Measurements from ENCODE around the gene ZSCAN25.

The ZSCAN25 gene

DNA sequence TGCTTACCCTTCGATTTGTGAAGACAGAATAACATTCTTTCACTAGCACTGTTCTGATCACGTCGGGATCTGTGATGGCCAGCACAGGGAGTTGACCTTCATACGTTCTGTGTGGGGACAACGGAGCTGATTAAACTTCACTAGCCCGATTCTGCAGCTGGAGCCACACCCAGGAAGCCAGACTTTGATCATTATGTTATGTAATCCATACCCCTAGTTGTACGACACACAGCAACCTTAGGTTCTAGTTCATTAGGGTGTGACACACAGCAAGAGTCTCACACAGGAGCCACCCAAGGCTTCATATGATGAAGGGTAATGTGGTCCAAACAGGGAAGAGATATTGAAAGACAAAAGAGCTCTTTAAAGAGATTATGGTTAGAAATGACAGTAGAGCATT is 55.8 kb downstream of the ZSCAN25 start:
- Histone ChIP-seq H3K9me3 (ENCODE audit: control insufficient read depth, insufficient read depth, low read length) (no peaks in the 10 kb centered on the region), H3K4me1 (ENCODE audit: control insufficient read depth, insufficient read depth, low read length) (no peaks in the 10 kb centered on the region), H3K36me3 (ENCODE audit: control insufficient read depth, insufficient read depth, low read length) (no peaks in the 10 kb centered on the region), H3K27me3 (ENCODE audit: control insufficient read depth, insufficient read depth, low read length) (no peaks in the 10 kb centered on the region), H3K9ac (ENCODE audit: low read depth, low read length) (no peak overlapping the region), H3K27ac (ENCODE audit: low read depth, low read length) (no peak overlapping the region), H3K4me3 (ENCODE audit: low read depth, low read length) (no peak overlapping the region)

DNA sequence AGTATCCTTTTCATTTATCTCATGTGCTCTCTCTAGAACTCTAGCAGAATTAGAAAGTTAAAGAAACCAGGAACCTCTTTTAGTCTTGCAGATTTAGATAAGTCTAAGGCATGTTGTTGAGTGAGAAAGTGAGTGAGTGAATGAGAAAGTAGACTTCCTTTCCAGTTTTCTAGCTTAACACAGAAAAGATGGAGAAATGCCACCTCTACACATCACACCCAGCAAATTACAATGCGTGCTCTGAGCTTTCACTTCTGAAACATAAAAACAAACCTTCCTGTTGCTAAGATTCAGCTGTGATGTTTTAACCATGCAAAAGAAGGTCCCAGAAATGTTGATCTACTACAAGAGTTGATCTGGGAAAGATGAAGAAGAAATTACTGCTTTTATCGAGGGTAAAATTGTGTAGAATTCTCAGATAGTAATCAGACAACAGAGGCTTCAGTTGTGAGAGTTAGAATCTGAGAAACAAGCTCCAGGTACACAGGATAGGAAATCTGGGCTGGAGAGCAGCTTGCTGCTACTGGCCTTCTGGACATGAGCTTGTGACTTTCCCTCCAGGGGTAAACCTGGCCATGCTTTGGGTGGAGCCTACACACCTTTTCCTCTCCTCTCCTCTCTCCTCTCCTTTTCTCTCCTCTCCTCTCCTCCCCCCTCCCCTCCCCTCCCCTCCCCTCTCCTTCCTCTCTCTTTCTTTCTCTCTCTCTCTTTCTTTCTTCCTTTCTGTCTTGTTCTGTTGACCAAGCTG is 58.4 kb downstream of the ZSCAN25 start:
- Histone ChIP-seq H3K9me3 (ENCODE audit: control insufficient read depth, insufficient read depth, low read length) (no peaks in the 10 kb centered on the region), H3K27ac (ENCODE audit: low read depth, low read length) (no peak overlapping the region), H3K4me3 (ENCODE audit: low read depth, low read length) (no peak overlapping the region), H3K36me3 (ENCODE audit: control insufficient read depth, insufficient read depth, low read length) (no peaks in the 10 kb centered on the region), H3K4me1 (ENCODE audit: control insufficient read depth, insufficient read depth, low read length) (no peaks in the 10 kb centered on the region), H3K9ac (ENCODE audit: low read depth, low read length) (no peak overlapping the region), H3K27me3 (ENCODE audit: control insufficient read depth, insufficient read depth, low read length) (no peaks in the 10 kb centered on the region)

DNA sequence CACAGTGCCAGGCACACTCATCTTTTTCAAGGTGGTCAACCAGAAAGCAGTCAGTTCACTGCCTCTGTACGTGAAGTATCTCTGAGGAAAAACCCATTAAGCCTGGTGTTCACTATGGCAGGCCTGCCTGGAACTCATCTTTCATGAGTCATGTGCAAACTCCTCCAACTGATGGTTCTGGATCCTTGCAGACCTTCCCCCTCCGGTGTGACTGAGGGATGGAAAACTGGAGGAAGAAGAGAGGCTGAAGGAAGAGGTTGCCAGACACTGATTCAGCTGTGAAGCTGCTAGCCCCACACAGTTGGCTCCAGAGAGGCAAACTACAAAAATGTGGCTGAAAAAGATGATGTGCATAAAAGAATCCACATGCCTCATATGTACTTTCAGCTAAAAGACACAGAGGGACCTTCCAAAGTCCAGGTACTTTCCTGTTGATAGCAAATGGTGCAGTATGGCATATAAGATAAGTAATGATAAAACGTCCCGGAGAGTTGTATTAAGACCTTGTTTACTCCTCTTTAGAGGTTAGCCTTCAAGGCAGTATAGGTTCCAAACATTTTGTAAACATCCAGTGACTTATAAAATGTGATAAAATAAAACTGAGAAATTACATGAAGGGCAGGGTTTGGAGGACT is 60.4 kb downstream of the ZSCAN25 start:
- Histone ChIP-seq H3K27me3 (ENCODE audit: control insufficient read depth, insufficient read depth, low read length) (no peaks in the 10 kb centered on the region), H3K4me1 (ENCODE audit: control insufficient read depth, insufficient read depth, low read length) (no peaks in the 10 kb centered on the region)

DNA sequence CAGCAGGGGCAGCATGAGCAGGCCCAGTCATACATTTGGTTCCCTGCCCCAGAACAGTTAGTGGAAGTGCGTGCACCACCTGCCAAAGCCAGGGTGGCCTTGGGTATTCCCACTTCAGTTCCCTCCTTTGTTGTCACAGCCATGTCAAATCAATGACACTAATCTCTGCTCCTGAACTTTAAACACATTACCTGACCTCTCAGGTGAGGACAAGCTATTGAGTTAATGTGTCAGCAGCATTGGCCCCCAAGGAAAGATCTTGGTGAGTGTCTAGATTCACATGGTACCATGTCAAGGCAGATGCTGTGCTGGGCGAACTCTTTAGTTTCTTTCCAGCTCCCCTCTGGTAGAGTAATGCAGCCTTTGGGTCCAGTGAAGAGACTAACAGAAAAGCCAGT is 60.9 kb downstream of the ZSCAN25 start:
- H3K27me3 ChIP-seq (ENCODE audit: control insufficient read depth, insufficient read depth, low read length), result no peaks in the 10 kb centered on the region
- H3K9me3 ChIP-seq (ENCODE audit: control insufficient read depth, insufficient read depth, low read length), result no peaks in the 10 kb centered on the region
- no peak overlapping the region for H3K27ac ChIP-seq (ENCODE audit: low read depth, low read length)
- H3K36me3 ChIP-seq (ENCODE audit: control insufficient read depth, insufficient read depth, low read length), result no peaks in the 10 kb centered on the region
- no peak overlapping the region for H3K9ac ChIP-seq (ENCODE audit: low read depth, low read length)
- H3K4me1 ChIP-seq (ENCODE audit: control insufficient read depth, insufficient read depth, low read length), result no peaks in the 10 kb centered on the region
- H3K4me3 ChIP-seq (ENCODE audit: low read depth, low read length), result no peak overlapping the region

More for the DNA sequence above, 60.4 kb downstream of the ZSCAN25 start:
- H3K4me3 ChIP-seq (ENCODE audit: low read depth, low read length), result no peak overlapping the region
- H3K36me3 ChIP-seq (ENCODE audit: control insufficient read depth, insufficient read depth, low read length), result no peaks in the 10 kb centered on the region
- H3K9me3 ChIP-seq (ENCODE audit: control insufficient read depth, insufficient read depth, low read length), result no peaks in the 10 kb centered on the region
- H3K27ac ChIP-seq (ENCODE audit: low read depth, low read length), result no peak overlapping the region
- no peak overlapping the region for H3K9ac ChIP-seq (ENCODE audit: low read depth, low read length)

DNA sequence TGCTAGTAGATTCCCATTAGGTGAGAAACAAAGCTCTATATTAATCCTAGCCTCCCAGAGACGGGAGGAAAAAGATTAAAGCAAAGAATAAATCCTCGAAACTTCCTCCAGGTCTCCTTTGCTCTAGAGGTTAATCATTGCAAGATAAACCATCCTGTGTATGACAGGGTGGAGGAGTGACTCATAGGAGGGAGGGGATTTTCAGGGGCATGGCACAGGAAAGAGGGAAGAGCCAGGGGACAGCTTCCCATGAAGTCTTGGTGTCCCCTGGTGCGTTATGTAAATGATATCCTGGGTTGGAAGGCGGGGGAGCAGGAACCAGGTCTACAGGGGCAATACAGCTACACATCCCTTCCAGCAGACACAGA is 62.3 kb downstream of the ZSCAN25 start:
- no peaks in the 10 kb centered on the region for H3K4me1 ChIP-seq (ENCODE audit: control insufficient read depth, insufficient read depth, low read length)
- no peaks in the 10 kb centered on the region for H3K27me3 ChIP-seq (ENCODE audit: control insufficient read depth, insufficient read depth, low read length)
- H3K27ac ChIP-seq (ENCODE audit: low read depth, low read length), result no peak overlapping the region
- H3K9me3 ChIP-seq (ENCODE audit: control insufficient read depth, insufficient read depth, low read length), result no peaks in the 10 kb centered on the region
- no peak overlapping the region for H3K4me3 ChIP-seq (ENCODE audit: low read depth, low read length)
- H3K9ac ChIP-seq (ENCODE audit: low read depth, low read length), result no peak overlapping the region
- no peaks in the 10 kb centered on the region for H3K36me3 ChIP-seq (ENCODE audit: control insufficient read depth, insufficient read depth, low read length)

DNA sequence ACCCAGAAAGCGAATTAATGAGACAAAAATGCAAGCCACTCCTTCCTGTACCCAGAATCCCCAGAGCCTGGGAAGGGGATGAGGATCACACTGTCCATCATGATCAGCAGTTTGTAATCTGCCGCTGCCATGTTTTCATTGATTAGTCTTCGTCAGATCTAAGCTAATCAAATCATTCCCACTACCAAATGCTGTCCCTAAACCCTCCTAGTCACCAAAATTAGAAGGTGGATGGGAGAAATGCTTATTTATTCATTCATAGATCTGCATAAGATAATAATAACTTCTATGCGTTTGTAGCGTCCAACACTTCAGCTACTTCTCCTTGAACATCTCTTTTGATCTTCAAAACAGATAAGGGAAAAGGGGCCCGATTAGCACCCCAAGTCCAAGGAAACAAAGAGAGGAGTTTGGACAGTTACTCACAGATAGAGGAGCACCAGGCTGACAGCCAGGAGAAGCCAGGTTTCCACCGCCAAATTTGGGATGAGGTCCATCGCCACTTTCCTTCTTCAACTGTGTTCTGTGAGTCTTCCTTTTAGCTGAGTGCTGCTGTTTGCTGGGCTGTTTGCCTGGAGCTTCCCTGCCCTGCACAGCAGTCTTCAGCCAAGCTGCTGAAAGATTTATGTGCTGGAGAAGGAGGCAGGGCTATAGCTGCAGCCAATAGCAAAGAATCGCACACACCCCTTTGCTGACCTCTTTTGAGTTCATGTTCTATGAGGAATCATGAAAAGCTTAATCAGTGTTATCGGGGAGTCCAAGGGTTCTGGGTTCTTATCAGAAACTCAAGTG is 62.9 kb downstream of the ZSCAN25 start, which contains the start of gene CYP3A5:
Gene CYP3A5, minus strand, starts transcription at position 597 of the 792 bp plus-strand sequence. Its CDS starts 100 bp downstream, at position 497.
- Histone ChIP-seq H3K4me3 (ENCODE audit: low read depth, low read length) (no peak within 1 kb of the TSS), H3K27ac (ENCODE audit: low read depth, low read length) (no peak within 1 kb of the TSS), H3K9me3 (ENCODE audit: control insufficient read depth, insufficient read depth, low read length) (no peaks in the 10 kb centered on the region; the same call in 1 of the 2 replicates), H3K27me3 (ENCODE audit: control insufficient read depth, insufficient read depth, low read length) (no peaks in the 10 kb centered on the region), H3K4me1 (ENCODE audit: control insufficient read depth, insufficient read depth, low read length) (no peaks in the 10 kb centered on the region), H3K9ac (ENCODE audit: low read depth, low read length) (no peak within 1 kb of the TSS), H3K36me3 (ENCODE audit: control insufficient read depth, insufficient read depth, low read length) (no peaks in the 10 kb centered on the region)

Measured in HUES48 (cell line).